NCI-H1436 (cell line): ENCODE measurements around the gene NEURL1B.
A peak's percentile ranks its signal among the peaks of the same experiment; 100 is the strongest.

Experiments used
- DNase-seq: peaks from one replicate; lab custom pipeline; 2025; lab: John Stamatoyannopoulos, UW

Gene NEURL1B

DNA sequence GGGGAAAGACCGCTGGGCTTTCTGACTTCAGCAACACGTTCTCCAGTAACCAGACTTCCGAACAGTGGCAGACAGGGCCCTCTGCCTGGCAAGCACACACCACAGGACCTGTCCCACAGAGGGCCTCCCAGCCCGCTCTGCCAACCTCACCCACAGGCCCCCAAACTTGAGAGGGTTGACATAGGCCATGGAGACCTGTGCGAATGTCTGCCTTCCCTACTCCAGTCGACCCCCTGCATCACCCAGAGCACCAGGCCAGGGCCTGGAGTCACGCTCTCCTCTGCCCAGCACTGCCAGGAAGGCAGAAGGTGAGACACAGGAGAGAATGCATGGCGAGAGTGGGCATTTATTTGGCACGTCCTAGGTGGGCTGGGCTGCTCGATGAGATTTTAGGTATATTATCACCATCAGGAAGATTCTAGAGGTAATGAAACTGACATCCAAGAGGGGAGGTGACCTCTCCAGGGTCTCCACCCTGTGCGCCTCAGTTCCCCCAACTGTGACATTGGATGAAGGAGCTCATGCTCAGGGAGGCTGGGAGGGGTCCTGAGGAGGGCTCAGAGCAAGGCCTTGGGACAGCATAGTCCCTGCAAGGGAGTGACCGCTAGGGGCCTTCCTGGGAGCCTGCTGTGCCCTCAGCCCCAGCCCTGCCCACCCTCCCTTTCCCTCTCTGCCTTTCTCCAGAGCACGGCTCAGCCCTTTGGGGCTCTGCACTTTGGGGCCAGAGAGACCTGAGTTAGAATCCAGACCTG is 75.0 kb downstream of the NEURL1B start:
- no peak for DNase-seq

GRCh38 chr5:172716796-172717313 is 75.8 kb downstream of the NEURL1B start:
- DNase-seq = peak; percentile 51

DNA sequence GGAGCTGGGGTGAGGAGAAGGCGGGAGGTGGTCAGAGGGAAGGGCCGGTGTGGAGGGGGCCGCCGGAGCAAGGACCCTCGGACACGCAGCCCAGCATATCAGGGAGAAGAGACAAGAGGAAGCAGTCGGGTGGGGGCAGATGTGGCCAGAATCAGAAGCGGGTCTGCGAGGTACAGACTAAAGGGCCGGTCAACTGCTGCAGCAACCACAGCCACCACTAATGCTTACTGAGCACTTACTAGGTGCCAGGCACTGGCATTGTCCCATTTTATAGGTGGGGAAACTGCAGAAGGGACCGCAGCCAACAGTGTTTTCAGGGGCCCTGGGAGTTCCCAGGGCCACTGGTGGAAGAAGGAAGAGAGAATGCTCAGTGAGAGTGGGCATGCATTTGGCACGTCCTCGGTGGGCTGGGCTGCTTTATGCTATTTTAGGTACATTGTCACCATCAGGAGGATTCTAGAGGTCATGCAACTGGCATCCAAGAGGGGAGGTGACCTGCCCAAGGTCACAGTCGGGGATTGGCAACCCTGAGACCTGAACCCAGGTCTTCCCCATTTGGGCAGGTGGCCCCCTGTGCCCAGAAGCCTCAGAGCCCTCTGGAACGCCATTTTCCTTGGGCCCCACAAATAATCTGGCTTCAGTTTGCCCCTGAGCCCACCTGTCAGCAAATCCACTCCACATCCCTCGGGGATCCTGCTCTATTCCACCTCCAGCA is 76.6 kb downstream of the NEURL1B start:
- DNase-seq = no peak

DNA sequence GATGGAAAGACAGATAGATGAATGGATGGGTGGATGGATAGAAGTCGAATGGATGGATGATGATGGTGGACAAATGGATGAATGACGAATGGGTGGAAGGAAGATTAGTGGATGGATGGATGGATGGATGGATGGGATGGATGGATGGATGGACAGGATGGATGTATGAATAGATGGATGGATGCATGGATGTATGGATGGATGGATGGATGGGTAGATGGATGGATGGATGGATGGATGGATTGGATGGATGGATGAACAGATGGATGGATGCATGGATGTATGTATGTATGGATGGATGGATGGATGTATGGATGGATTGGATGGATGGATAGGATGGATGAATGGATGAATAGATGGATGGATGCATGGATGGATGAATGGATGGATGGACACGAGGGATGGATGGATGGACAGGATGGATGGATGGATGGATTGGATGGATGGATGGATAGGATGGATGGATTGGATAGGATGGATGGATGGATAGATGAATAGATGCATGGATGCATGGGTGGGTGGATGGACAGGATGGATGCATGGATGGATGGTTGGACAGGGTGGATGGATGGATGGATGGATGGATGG is 77.6 kb downstream of the NEURL1B start:
- DNase-seq = no peak

DNA sequence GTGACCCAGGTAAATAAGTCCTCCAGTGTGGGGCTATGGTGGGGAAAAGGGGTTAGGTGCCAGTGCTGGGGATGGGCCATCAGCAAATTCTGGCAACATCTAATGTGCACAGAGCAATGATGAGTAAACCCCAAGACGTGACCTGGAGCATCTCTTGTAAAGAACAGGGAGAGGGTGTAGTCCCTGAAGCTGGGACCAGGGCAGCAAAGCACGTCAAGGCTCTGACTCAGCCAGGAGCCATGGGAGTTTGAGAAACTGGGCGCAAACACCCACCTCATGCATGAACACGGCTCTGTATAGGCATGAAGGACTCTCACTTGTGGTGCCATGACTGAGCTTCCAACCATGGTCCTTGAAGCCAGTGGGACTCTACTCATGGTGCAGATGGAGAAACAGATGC is 78.1 kb downstream of the NEURL1B start:
- no peak for DNase-seq

DNA sequence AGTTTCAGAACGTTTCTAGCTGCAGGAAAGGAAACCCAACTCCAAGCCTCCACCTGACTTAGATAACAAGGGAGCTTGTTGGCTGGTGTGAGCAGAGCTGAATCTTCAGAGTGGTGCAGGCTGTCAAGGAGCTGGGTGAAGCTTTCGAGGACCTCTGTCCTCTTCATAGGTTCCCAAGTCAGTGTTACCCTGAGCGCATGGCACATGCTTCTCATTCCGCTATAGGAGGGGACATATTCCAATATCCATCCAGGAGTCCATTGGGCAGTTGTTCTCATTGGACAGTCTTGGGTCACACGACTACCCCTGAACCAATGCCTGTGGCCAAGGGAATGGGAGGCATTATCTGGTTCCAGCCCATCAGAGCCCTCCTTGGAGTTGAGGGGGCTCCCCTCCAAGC is 79.6 kb downstream of the NEURL1B start:
- DNase-seq = no peak

GRCh38 chr5:172721455-172722326 is 80.6 kb downstream of the NEURL1B start:
- no peak for DNase-seq

DNA sequence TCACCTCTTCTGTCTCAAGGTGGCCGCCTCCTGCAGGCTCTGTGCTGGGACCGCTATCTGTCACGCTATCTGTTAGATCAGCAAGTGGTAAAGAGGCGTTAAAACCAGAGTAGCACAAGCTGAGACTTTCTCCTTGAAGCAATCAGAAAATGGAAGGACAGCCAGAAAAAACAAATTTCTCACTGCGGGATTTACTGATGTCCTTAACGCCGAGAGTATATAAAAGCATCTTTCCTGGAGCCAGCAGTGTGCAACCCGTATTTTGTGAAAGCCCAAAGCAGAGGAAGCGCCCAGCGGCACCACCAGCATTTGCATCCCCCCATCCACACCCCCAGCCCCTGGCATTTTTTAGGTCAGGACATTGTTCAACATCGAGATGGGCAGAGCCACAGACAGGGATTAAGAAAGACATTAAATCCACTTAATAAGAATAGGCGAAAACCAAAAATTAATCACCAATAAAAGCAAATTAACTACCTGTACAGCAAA is 81.3 kb downstream of the NEURL1B start:
- DNase-seq = no peak

GRCh38 chr5:172723508-172723907 is 82.4 kb downstream of the NEURL1B start:
- DNase-seq = no peak

- DNase-seq = no peak
Observed at GRCh38 chr5:172724242-172725183, 83.5 kb downstream of the NEURL1B start.

DNA sequence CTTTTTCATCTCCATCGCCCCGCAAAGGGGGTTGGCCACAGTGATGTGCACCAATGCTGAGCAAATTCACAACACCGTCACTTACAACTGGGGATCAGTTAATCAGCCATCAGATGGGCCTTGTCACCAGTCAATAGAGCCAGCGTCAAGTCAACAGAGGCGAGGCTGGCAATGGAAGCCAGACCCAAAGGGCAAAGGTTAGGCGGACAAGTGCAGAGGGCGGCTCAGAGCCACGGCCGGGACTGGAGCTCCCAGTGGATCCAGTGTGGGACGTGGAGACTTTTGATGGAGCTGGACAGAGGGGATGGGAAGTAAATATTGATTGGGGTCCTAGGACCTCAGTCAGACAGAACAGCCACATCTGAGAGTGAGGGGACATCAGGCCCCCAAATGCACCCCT is 84.2 kb downstream of the NEURL1B start:
- no peak for DNase-seq

DNA sequence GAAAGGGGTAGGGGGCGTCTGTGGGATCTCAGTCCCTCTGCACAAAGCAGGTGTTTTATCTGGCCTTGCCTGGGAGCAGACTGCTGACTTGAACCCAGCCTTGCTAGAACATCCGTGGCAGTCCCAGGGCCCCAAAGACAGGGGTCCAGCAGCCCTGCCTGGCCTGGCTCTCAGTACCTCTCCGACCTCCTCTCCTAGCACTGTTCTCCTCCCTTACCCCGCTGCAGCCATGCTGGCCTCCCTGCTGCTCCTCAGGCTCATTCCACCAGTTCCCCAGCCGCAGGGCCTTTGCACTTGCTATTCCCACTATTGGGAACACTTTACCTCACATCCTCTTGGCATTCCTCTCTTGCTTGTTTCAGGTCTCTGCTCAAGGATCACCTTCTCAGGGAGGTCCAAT is 84.7 kb downstream of the NEURL1B start:
- no peak for DNase-seq

DNA sequence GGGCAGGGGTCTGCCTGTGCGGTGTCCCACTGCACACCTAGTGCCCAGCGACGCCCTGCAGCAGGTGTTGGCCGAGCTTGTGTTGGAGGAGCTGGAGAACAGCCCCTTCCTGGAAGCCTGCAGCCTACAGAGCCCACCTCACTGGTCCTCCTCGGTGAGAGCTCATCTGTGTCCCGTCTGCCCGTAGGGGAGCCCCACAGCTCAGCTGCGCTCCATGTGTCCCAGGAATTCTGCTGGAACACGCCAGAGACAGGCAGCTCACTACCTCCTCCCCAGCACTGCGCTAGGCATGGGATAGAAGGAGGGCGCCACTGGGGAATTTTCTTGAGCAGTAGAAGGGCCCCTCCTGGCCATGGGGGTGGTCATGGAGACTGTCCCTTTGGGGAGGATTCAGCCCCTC is 85.9 kb downstream of the NEURL1B start:
- DNase-seq = no peak

GRCh38 chr5:172727551-172727950 is 86.5 kb downstream of the NEURL1B start:
- DNase-seq = no peak

DNA sequence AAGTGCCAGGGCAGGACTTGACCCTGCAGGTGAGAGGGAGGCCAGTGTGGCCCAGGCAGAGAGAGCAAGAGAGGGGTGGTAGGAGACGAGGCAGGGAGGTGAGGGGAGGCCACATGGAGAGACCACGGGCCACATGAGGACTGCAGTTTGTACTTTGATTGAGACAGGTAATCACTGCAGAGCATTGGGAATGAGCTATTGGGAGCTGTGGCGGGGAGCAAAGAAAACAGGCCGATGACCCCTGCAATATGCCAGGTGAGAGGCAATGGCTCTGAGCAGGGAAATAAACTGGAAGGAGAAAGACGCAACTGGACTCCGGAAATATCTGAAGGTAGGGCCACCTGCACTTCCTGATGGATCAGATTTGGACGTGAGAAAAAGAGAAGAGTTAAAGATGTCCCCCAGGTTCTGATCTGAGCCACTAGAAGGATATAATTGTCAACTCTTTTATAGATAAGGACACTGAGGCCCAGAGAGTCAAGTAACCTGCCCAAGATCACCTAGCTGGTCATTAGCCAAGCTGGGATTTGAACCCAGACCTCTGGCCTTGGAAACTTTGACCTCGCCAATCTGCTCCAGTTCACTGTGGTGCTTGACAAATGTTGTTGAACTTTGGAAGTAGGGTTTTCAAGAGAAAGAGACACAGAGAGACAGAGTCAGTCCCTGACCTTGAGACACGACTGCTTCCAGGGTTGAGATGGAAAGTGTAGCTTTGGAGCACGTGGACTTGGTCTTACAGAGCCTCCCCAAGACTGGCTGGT is 87.6 kb downstream of the NEURL1B start:
- DNase-seq = no peak

DNA sequence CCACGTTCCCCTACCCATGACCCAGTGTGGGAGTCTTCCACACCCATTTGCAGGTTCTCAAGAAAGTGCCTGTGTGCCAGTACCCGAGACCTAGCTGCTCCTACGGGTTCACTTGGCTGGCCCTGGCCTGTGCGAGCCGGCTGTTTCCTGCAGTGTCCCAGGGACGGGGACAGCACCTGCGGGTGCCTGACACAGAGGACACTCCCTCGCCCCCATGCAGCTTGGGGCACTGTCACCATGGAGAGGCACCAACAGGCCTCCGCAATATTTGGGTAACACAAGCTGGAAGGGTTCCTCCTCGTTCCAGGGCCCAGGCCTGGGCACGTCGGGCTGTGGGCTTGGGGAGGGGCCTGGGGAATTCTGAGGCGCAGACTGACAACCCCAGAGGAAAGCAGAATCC is 88.5 kb downstream of the NEURL1B start:
- no peak for DNase-seq

DNA sequence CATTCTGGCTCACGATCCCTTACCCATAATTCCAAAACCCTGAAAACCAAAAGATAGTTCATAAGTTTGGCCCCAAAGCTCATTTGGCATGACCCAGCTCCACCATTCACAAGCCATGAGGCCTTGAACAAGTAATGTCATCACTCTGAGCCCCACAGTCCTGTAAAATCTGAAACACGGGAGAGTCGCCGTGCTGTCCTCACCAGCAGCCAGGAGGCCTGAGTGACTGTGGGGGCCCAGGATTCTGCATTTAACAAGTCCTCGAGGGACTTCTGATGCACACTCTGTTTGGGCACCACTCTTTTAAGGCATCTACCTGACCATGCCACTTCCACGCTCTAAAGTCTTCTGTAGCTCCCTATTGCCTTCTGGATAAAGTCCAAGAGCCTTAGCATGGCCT is 89.2 kb downstream of the NEURL1B start:
- DNase-seq = no peak

- no peak for DNase-seq
Observed at GRCh38 chr5:172730981-172731679, 90.1 kb downstream of the NEURL1B start.

- DNase-seq = no peak
Observed at GRCh38 chr5:172731680-172732074, 90.6 kb downstream of the NEURL1B start.
